Liver (tissue), 9 donors: ENCODE results near the gene CT45A3. TPM values are rescaled to one million over a fixed set of nuclear protein-coding genes. Genes with fewer than 3 reads are reported as not detected.
A peak's percentile ranks its signal among the peaks of the same experiment; 100 is the strongest.

ENCODE experiments used
- DNase-seq: peaks from one replicate; pipeline ENCODE4 v3.0.0-alpha.2; 2017; ENCODE audit warnings: low spot score
- H3K27ac ChIP-seq, 2 donors: one replicate each; pipeline ENCODE4 v1.7.0; 2013; ENCODE audit warnings: inconsistent platforms in 2 of 2, low read length in 2 of 2, control low read depth in 1 of 2, low read depth in 1 of 2, mild to moderate bottlenecking in 1 of 2
- H3K27me3 ChIP-seq, 4 donors: one replicate each; pipeline versions ENCODE4 v1.6.1 to v1.7.0; 2013; ENCODE audit warnings: low read length in 3 of 4, inconsistent platforms in 1 of 4, mild to moderate bottlenecking in 1 of 4, moderate library complexity in 1 of 4; ENCODE audit not compliant: control insufficient read depth in 4 of 4, insufficient read depth in 4 of 4
- H3K36me3 ChIP-seq, 4 donors: one replicate each; pipeline versions ENCODE4 v1.6.1 to v1.7.0; 2013; ENCODE audit warnings: low read length in 3 of 4, mild to moderate bottlenecking in 3 of 4, low read depth in 1 of 4, moderate library complexity in 1 of 4; ENCODE audit not compliant: control insufficient read depth in 4 of 4, insufficient read depth in 3 of 4
- H3K4me1 ChIP-seq, 4 donors: one replicate each; pipeline versions ENCODE4 v1.6.1 to v1.7.0; 2013; ENCODE audit warnings: low read length in 3 of 4, mild to moderate bottlenecking in 3 of 4, moderate library complexity in 1 of 4; ENCODE audit not compliant: control insufficient read depth in 4 of 4, insufficient read depth in 4 of 4
- H3K4me3 ChIP-seq, 3 donors: one replicate each; pipeline versions ENCODE4 v1.6.1 to v1.7.0; 2013; ENCODE audit warnings: low read length in 3 of 3, control low read depth in 1 of 3, low read depth in 1 of 3, mild to moderate bottlenecking in 1 of 3
- H3K9ac ChIP-seq, 2 donors: one replicate each; pipeline ENCODE4 v1.7.0; 2013; ENCODE audit warnings: low read length in 2 of 2, mild to moderate bottlenecking in 2 of 2, moderate library complexity in 2 of 2, control low read depth in 1 of 2, low read depth in 1 of 2
- H3K9me3 ChIP-seq, 4 donors: one replicate each; pipeline versions ENCODE4 v1.6.1 to v1.7.0; 2013; ENCODE audit warnings: low read length in 3 of 4; ENCODE audit not compliant: control insufficient read depth in 4 of 4
- ATF3 ChIP-seq: IDR thresholded peaks from 2 replicates; pipeline ENCODE4 v1.6.1; 2016; ENCODE audit warnings: antibody characterized with exemption
- CTCF ChIP-seq: fragments of 150-350 bp; IDR thresholded peaks from 2 replicates; pipeline ENCODE4 v1.5.1; 2017; ENCODE audit warnings: improper control_type of control experiment, low read depth, low read length; ENCODE audit not compliant: missing input control
- EGR1 ChIP-seq, 2 donors: IDR thresholded peaks; 2 replicates each; pipeline ENCODE4 v1.6.1; 2016 to 2018; ENCODE audit warnings: antibody characterized with exemption in 2 of 2, low read depth in 2 of 2
- FOXA1 ChIP-seq: IDR thresholded peaks from 2 replicates; pipeline ENCODE4 v1.6.1; 2016; ENCODE audit warnings: antibody characterized with exemption
- FOXA2 ChIP-seq: IDR thresholded peaks from 2 replicates; pipeline ENCODE4 v1.6.1; 2016; ENCODE audit warnings: antibody characterized with exemption
- HNF4A ChIP-seq, 2 donors: conservative IDR thresholded peaks; 2 replicates each; pipeline ENCODE4 v1.6.1; 2016; ENCODE audit warnings: antibody characterized with exemption in 2 of 2, mild to moderate bottlenecking in 2 of 2
- HNF4G ChIP-seq: IDR thresholded peaks from 2 replicates; pipeline ENCODE4 v1.6.1; 2016; ENCODE audit warnings: antibody characterized with exemption
- JUND ChIP-seq, 2 donors: IDR thresholded peaks; 2 replicates each; pipeline ENCODE4 v1.6.1; 2016; ENCODE audit warnings: antibody characterized with exemption in 2 of 2
- MAX ChIP-seq: IDR thresholded peaks from 2 replicates; pipeline ENCODE4 v1.6.1; 2016; ENCODE audit warnings: antibody characterized with exemption
- NR2F2 ChIP-seq: IDR thresholded peaks from 2 replicates; pipeline ENCODE4 v1.6.1; 2016; ENCODE audit warnings: antibody characterized with exemption
- RAD21 ChIP-seq, 2 donors: IDR thresholded peaks; 2 replicates each; pipeline ENCODE4 v1.6.1; 2016; ENCODE audit warnings: antibody characterized with exemption in 2 of 2, mild to moderate bottlenecking in 2 of 2
- REST ChIP-seq: IDR thresholded peaks from 2 replicates; pipeline ENCODE4 v1.6.1; 2016; ENCODE audit warnings: antibody characterized with exemption, mild to moderate bottlenecking
- RXRA ChIP-seq, 2 donors: IDR thresholded peaks; 2 replicates each; pipeline ENCODE4 v1.6.1; 2017 to 2018; ENCODE audit warnings: antibody characterized with exemption in 2 of 2, mild to moderate bottlenecking in 1 of 2
- SP1 ChIP-seq: IDR thresholded peaks from 2 replicates; pipeline ENCODE4 v1.6.1; 2018; ENCODE audit warnings: antibody characterized with exemption, mild to moderate bottlenecking
- YY1 ChIP-seq: IDR thresholded peaks from 2 replicates; pipeline ENCODE4 v1.6.1; 2016; ENCODE audit warnings: antibody characterized with exemption, mild to moderate bottlenecking
- ZBTB33 ChIP-seq: IDR thresholded peaks from 2 replicates; pipeline ENCODE4 v1.6.1; 2016; ENCODE audit warnings: antibody characterized with exemption
- WGBS: extraction: QIAGEN DNeasy Blood & Tissue Kit; methylation state at CpG from one replicate; pipeline ENCODE4 v1.1.7; 2013; 5-methylcytosine and 5-hydroxymethylcytosine counted together
- polyA plus RNA-seq, 2 donors: library from polyadenylated mRNA; stranded (reverse) in 1 of 2; unstranded in 1 of 2; fragments of 200-250 nt in 1 of 2; fragments of >200 nt in 1 of 2; fragmentation: Nextera tagmentation in 1 of 2; extraction: Ambion mirVana in 1 of 2; gene quantifications; one replicate each; pipeline versions ENCODE4 v1.2.1 to v1.2.3, GENCODE V29; 2013 to 2015
- total RNA-seq, 2 donors: library from RNA; depleted of rRNA; stranded (reverse); fragments of >200 nt; gene quantifications; one replicate each; pipeline ENCODE4 v1.2.3, GENCODE V29; 2014
- donor health status: healthy.
- donor health status: healthy.
- donor health status: healthy.
- donor health status: healthy.
- donor health status: healthy.

CT45A3 gene
- total and polyA plus RNA-seq, 4 donors = not detected

- TF ChIP-seq CTCF = no peak
- TF ChIP-seq RXRA (IDR thresholded peaks at IDR 0.05) = no peak
- TF ChIP-seq NR2F2 = no peak
- no peak for TF ChIP-seq HNF4A (conservative IDR thresholded peaks at IDR 0.05)
These were observed 26.7 kb downstream of the CT45A3 start (continued) for GRCh38 chrX:135741192-135741715.

- TF ChIP-seq FOXA1 (no peak), CTCF (peak; percentile 17)
- 62% methylated on average over 18 of the region's 18 CpGs for WGBS
- Histone ChIP-seq H3K36me3 (no peaks in the 10 kb centered on the region), H3K9me3 (no peaks in the 10 kb centered on the region), H3K27me3 (no peaks in the 10 kb centered on the region), H3K4me1 (no peaks in the 10 kb centered on the region), H3K4me3 (no peak overlapping the region), H3K9ac (no peak overlapping the region), H3K27ac (no peak overlapping the region)
- peak; percentile 36 for DNase-seq
These were observed 27.3 kb downstream of the CT45A3 start for GRCh38 chrX:135740681-135741149.

- Histone ChIP-seq H3K27me3 (no peaks in the 10 kb centered on the region), H3K27ac (no peak overlapping the region), H3K9ac (no peak overlapping the region), H3K4me3 (no peak overlapping the region), H3K36me3 (no peaks in the 10 kb centered on the region), H3K4me1 (no peaks in the 10 kb centered on the region), H3K9me3 (no peaks in the 10 kb centered on the region)
- WGBS = 49% methylated on average over 4 of the region's 4 CpGs
- TF ChIP-seq CTCF (no peak), REST (no peak), YY1 (no peak), FOXA1 (no peak), SP1 (no peak), ZBTB33 (no peak), HNF4A (conservative IDR thresholded peaks at IDR 0.05) (no peak), RAD21 (IDR thresholded peaks at IDR 0.05) (no peak), HNF4G (no peak), ATF3 (no peak), MAX (no peak), FOXA2 (no peak), EGR1 (IDR thresholded peaks at IDR 0.05; ENCODE audit: low read depth in 2 of 2) (no peak), RXRA (IDR thresholded peaks at IDR 0.05) (no peak), JUND (IDR thresholded peaks at IDR 0.05) (no peak)
- no peak for DNase-seq
These were observed 30.5 kb downstream of the CT45A3 start for GRCh38 chrX:135737366-135738071.
